HepG2 (cell line): ENCODE data around the gene SLC25A20. TPM values are rescaled to one million over a fixed set of nuclear protein-coding genes. Genes with fewer than 3 reads are reported as not detected.

Source experiments
- ARNT ChIP-seq: fragments of 450-650 bp; IDR thresholded peaks from 2 replicates; pipeline ENCODE4 v1.6.1; 2017
- ARNT2 ChIP-seq: sonication (generic); formaldehyde crosslinking; IDR thresholded peaks from 2 replicates; pipeline ENCODE4 v1.8.0; 2022; ENCODE audit warnings: mild to moderate bottlenecking, low read depth, missing genetic modification reagents, moderate library complexity
- E2F1 ChIP-seq: sonication (generic); formaldehyde crosslinking; IDR thresholded peaks from 2 replicates; pipeline ENCODE4 v1.5.0; 2020; ENCODE audit warnings: missing genetic modification reagents
- E2F5 ChIP-seq: sonication (generic); formaldehyde crosslinking; conservative IDR thresholded peaks from 2 replicates; pipeline ENCODE4 v1.4.0; 2020; ENCODE audit warnings: missing genetic modification reagents
- ETV6 ChIP-seq: sonication (generic); formaldehyde crosslinking; conservative IDR thresholded peaks from 2 replicates; pipeline ENCODE4 v1.4.0; 2020; ENCODE audit warnings: missing genetic modification reagents
- FOXO4 ChIP-seq: sonication (generic); formaldehyde crosslinking; conservative IDR thresholded peaks from 2 replicates; pipeline ENCODE4 v1.8.1; 2023; ENCODE audit warnings: missing genetic modification reagents
- HINFP ChIP-seq: sonication (generic); formaldehyde crosslinking; IDR thresholded peaks from 2 replicates; pipeline ENCODE4 v1.4.0; 2020; ENCODE audit warnings: low read depth, mild to moderate bottlenecking, missing genetic modification reagents
- JARID2 ChIP-seq: sonication (generic); formaldehyde crosslinking; IDR thresholded peaks from 2 replicates; pipeline ENCODE4 v1.8.1; 2023; ENCODE audit warnings: missing genetic modification reagents, inconsistent platforms; ENCODE audit not compliant: insufficient replicate concordance
- JUND ChIP-seq: sonication (generic); formaldehyde crosslinking; IDR thresholded peaks from 2 replicates; pipeline ENCODE4 v1.8.0; 2022; ENCODE audit warnings: mild to moderate bottlenecking, missing genetic modification reagents
- MTF2 ChIP-seq: sonication (generic); formaldehyde crosslinking; IDR thresholded peaks from 2 replicates; pipeline ENCODE4 v1.5.0; 2020; ENCODE audit warnings: missing genetic modification reagents, borderline replicate concordance
- PAWR ChIP-seq: sonication (generic); formaldehyde crosslinking; IDR thresholded peaks from 2 replicates; pipeline ENCODE4 v1.4.0; 2020; ENCODE audit warnings: missing genetic modification reagents, mild to moderate bottlenecking, borderline replicate concordance
- POLR2AphosphoS5 ChIP-seq: IDR thresholded peaks from 2 replicates; pipeline ENCODE4 v1.6.1; 2012; ENCODE audit warnings: low read depth, low read length
- RARG ChIP-seq: sonication (generic); formaldehyde crosslinking; IDR thresholded peaks from 2 replicates; pipeline ENCODE4 v1.4.0; 2020; ENCODE audit warnings: low read depth, mild to moderate bottlenecking, missing genetic modification reagents
- RBFOX2 ChIP-seq: fragments of 200-400 bp; formaldehyde crosslinking; IDR thresholded peaks from 2 replicates; pipeline ENCODE4 v1.6.1; 2017; ENCODE audit warnings: low read depth, mild to moderate bottlenecking, low read length
- SNAPC2 ChIP-seq: sonication (generic); formaldehyde crosslinking; IDR thresholded peaks from 2 replicates; pipeline ENCODE4 v1.8.1; 2022; ENCODE audit warnings: mild to moderate bottlenecking, missing genetic modification reagents
- TSC22D2 ChIP-seq: sonication (generic); formaldehyde crosslinking; IDR thresholded peaks from 2 replicates; pipeline ENCODE4 v1.5.1; 2020; ENCODE audit warnings: missing genetic modification reagents, mild to moderate bottlenecking, borderline replicate concordance
- ZNF264 ChIP-seq: sonication (generic); formaldehyde crosslinking; IDR thresholded peaks from 2 replicates; pipeline ENCODE4 v1.4.0; 2020; ENCODE audit warnings: missing genetic modification reagents
- ZNF292 ChIP-seq: sonication (generic); formaldehyde crosslinking; IDR thresholded peaks from 2 replicates; pipeline ENCODE4 v1.8.1; 2022; ENCODE audit warnings: mild to moderate bottlenecking, low read depth, missing genetic modification reagents, borderline replicate concordance
- ZNF414 ChIP-seq: sonication (generic); formaldehyde crosslinking; IDR thresholded peaks from 2 replicates; pipeline ENCODE4 v1.5.0; 2020; ENCODE audit warnings: missing genetic modification reagents
- ZNF431 ChIP-seq: sonication (generic); formaldehyde crosslinking; IDR thresholded peaks from 2 replicates; pipeline ENCODE4 v1.9.0; 2022; ENCODE audit warnings: missing genetic modification reagents, low read depth, mild to moderate bottlenecking, borderline replicate concordance
- ZZZ3 ChIP-seq: sonication (generic); formaldehyde crosslinking; IDR thresholded peaks from 2 replicates; pipeline ENCODE4 v1.4.0; 2020; ENCODE audit warnings: missing genetic modification reagents, mild to moderate bottlenecking, borderline replicate concordance
- polyA plus RNA-seq, 8 experiments: library from polyadenylated mRNA; depleted of rRNA in 3 of 8; stranded (reverse) in 7 of 8; unstranded in 1 of 8; fragments of >200 nt; fragmentation: Illumina TruSeq in 4 of 8; extraction: Trizol in 4 of 8; gene quantifications; 2 replicates each; pipeline versions ENCODE4 v1.2.1 to v1.2.3, GENCODE V29; 2011 to 2016; ENCODE audit warnings: low read depth in 4 of 8, missing spikeins in 1 of 8, mixed read lengths in 1 of 8; ENCODE audit not compliant: insufficient read depth in 1 of 8
- total RNA-seq, 5 experiments: library from RNA; depleted of rRNA; stranded (reverse); fragments of >200 nt; fragmentation: Illumina TruSeq; extraction: Trizol; gene quantifications; 2 replicates each; pipeline ENCODE4 v1.2.3, GENCODE V29; 2016; ENCODE audit warnings: low read depth in 1 of 5

Gene SLC25A20
- total and polyA plus RNA-seq, 2 of the 13 experiments (the other 11 are each of a cell fraction or from before 2014, with no cell fraction given) = 21.1 to 26.6 TPM

GRCh38 chr3:48918388-48919214 is 19.9 kb upstream of the SLC25A20 start, which contains the start of gene ARIH2 (continued):
- TF ChIP-seq E2F5 (CRISPR knock-in tag) (no peak), POLR2AphosphoS5 (peak; percentile 89), ARNT2 (CRISPR knock-in tag) (peak; percentile 55; the same call in 1 of the 2 replicates), ZNF414 (CRISPR knock-in tag) (no peak), ZNF431 (CRISPR knock-in tag) (no peak), JUND (no peak), MTF2 (CRISPR knock-in tag) (0 out of 2 replicates have a peak, but pooled peaks have one; percentile 16), ZNF264 (CRISPR knock-in tag) (no peak; the same call in 1 of the 2 replicates), TSC22D2 (no peak), E2F1 (CRISPR knock-in tag) (peak; percentile 74; the same call in 1 of the 2 replicates), PAWR (no peak; the same call in 1 of the 2 replicates), FOXO4 (CRISPR knock-in tag) (0 out of 2 replicates have a peak, but pooled peaks have one; percentile 47), JARID2 (CRISPR knock-in tag) (no peak), RARG (no peak), ARNT (no peak), RBFOX2 (peak; percentile 92), SNAPC2 (CRISPR knock-in tag) (no peak), HINFP (CRISPR knock-in tag) (no peak), ETV6 (no peak), ZNF292 (peak; percentile 56), ZZZ3 (CRISPR knock-in tag) (no peak)
